Osteoblast (primary cell): ENCODE results near the gene GNLY. TPM values are rescaled to one million over a fixed set of nuclear protein-coding genes. Genes with fewer than 3 reads are reported as not detected.

ENCODE experiments used
- DNase-seq: peaks from one replicate; pipeline ENCODE4 v3.0.0; 2011; ENCODE audit warnings: low spot score, mixed read lengths; ENCODE audit not compliant: insufficient read length; ENCODE audit errors: missing footprints
- H2AFZ ChIP-seq: 2 replicates; pipeline ENCODE4 v1.6.0; 2011; ENCODE audit warnings: mild to moderate bottlenecking, low read length
- H3K27ac ChIP-seq: 2 replicates; pipeline ENCODE4 v1.5.1; 2011; ENCODE audit warnings: mild to moderate bottlenecking, low read depth, low read length, moderate library complexity
- H3K27me3 ChIP-seq: 2 replicates; pipeline ENCODE4 v1.6.0; 2012; ENCODE audit warnings: mild to moderate bottlenecking, control low read depth, inconsistent platforms, low read length, moderate library complexity; ENCODE audit not compliant: insufficient read depth
- H3K36me3 ChIP-seq: 2 replicates; pipeline ENCODE4 v1.5.1; 2011; ENCODE audit warnings: mild to moderate bottlenecking, low read length, control low read depth, moderate library complexity; ENCODE audit not compliant: insufficient read depth
- H3K4me1 ChIP-seq: 2 replicates; pipeline ENCODE4 v1.5.1; 2011; ENCODE audit warnings: mild to moderate bottlenecking, low read length, control low read depth, moderate library complexity; ENCODE audit not compliant: insufficient read depth
- H3K4me2 ChIP-seq: 2 replicates; pipeline ENCODE4 v1.6.0; 2011; ENCODE audit warnings: mild to moderate bottlenecking, low read length; ENCODE audit not compliant: insufficient read depth
- H3K4me3 ChIP-seq: fragments of 200-600 bp; sonication (generic); 3 replicates; pipeline ENCODE4 v1.5.1; 2012; ENCODE audit warnings: mild to moderate bottlenecking, low read length, inconsistent platforms; ENCODE audit not compliant: insufficient read depth
- H3K79me2 ChIP-seq: 2 replicates; pipeline ENCODE4 v1.6.0; 2012; ENCODE audit warnings: mild to moderate bottlenecking, low read length, control low read depth, inconsistent platforms; ENCODE audit not compliant: insufficient read depth
- H3K9me3 ChIP-seq: 2 replicates; pipeline ENCODE4 v1.5.1; 2011; ENCODE audit warnings: low read depth, low read length, control low read depth
- H4K20me1 ChIP-seq: 2 replicates; pipeline ENCODE4 v1.6.0; 2012; ENCODE audit warnings: mild to moderate bottlenecking, low read length, control low read depth; ENCODE audit not compliant: insufficient read depth
- total RNA-seq: library from RNA; depleted of rRNA; stranded (reverse); fragments of >200 nt; gene quantifications from 2 replicates; pipeline ENCODE4 v1.2.3, GENCODE V29; 2012
- TF ChIP-seq, protein P1 (sequence below): IDR thresholded peaks from 2 replicates; pipeline ENCODE4 v1.5.1; 2011; ENCODE audit warnings: mild to moderate bottlenecking, low read depth, low read length, moderate library complexity; ENCODE audit errors: extremely low read depth

Gene GNLY
- total RNA-seq, 1 donor, result not detected

DNA sequence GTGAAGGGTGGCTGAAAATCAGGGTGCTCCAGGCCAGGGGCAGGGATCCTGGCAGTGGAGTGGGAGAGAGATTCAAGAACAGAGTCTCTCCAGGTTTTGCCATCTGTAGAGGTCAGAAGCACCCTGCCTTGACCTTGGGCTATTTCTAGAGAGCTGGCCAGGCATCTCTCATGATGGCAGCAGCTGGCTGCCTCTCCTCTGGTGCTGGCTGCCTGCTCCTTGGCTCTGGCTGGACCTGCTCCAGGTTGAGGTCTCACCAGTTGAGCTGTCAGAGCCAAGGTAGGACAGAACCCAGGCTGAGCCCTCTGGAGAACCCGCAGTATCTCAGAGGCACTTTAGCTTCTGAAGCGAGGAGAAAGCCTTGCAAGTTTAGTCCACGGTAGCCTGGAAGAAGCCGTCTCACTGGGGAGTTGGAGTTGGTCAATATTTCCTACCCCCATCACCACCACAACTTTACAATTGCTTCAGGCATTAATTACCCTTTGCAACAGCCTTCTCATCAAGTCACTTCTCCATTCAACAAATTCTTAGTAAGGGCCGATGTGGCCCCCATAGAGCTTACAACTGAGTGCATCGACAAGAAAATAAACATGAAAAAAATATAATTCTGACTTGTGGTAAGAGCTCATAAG lies 25.6 kb downstream of the GNLY start:
- Histone ChIP-seq H3K27me3 (peaks cover 8% of the 10 kb centered on the region), H3K36me3 (no peaks in the 10 kb centered on the region), H3K27ac (no peak overlapping the region), H3K4me3 (no peak overlapping the region), H3K4me1 (peaks cover 10% of the 10 kb centered on the region), H4K20me1 (no peaks in the 10 kb centered on the region), H3K4me2 (no peak overlapping the region), H2AFZ (no peak overlapping the region), H3K79me2 (no peaks in the 10 kb centered on the region), H3K9me3 (no peaks in the 10 kb centered on the region)
- DNase-seq, result no peak
- TF ChIP-seq, protein P1, sequence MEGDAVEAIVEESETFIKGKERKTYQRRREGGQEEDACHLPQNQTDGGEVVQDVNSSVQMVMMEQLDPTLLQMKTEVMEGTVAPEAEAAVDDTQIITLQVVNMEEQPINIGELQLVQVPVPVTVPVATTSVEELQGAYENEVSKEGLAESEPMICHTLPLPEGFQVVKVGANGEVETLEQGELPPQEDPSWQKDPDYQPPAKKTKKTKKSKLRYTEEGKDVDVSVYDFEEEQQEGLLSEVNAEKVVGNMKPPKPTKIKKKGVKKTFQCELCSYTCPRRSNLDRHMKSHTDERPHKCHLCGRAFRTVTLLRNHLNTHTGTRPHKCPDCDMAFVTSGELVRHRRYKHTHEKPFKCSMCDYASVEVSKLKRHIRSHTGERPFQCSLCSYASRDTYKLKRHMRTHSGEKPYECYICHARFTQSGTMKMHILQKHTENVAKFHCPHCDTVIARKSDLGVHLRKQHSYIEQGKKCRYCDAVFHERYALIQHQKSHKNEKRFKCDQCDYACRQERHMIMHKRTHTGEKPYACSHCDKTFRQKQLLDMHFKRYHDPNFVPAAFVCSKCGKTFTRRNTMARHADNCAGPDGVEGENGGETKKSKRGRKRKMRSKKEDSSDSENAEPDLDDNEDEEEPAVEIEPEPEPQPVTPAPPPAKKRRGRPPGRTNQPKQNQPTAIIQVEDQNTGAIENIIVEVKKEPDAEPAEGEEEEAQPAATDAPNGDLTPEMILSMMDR, result no peak

DNA sequence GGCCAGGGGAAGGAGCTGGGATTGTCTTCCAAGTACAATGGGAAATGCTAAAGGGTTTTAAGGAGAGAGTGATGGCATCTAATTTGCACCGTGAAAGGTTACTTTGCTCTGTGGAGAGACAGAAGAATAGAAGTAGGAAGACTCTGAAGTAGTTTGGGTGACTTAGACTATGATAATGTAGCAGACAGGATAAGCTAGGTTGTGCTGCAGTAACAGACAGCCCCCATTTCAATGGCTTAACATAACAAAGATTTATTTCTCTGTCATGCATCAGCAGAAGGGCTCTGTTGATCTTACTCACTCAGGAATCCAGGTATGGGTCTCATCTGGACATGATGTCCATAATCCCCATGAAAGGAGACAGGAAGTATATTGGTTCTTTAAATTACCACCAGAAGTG lies 26.4 kb downstream of the GNLY start:
- TF ChIP-seq, protein P1, result no peak
- Histone ChIP-seq H3K9me3 (no peaks in the 10 kb centered on the region), H3K79me2 (no peaks in the 10 kb centered on the region), H4K20me1 (no peaks in the 10 kb centered on the region), H2AFZ (no peak overlapping the region), H3K27me3 (peaks cover 5% of the 10 kb centered on the region), H3K36me3 (no peaks in the 10 kb centered on the region), H3K27ac (no peak overlapping the region), H3K4me2 (no peak overlapping the region), H3K4me1 (peaks cover 10% of the 10 kb centered on the region), H3K4me3 (no peak overlapping the region)
- no peak for DNase-seq

DNA sequence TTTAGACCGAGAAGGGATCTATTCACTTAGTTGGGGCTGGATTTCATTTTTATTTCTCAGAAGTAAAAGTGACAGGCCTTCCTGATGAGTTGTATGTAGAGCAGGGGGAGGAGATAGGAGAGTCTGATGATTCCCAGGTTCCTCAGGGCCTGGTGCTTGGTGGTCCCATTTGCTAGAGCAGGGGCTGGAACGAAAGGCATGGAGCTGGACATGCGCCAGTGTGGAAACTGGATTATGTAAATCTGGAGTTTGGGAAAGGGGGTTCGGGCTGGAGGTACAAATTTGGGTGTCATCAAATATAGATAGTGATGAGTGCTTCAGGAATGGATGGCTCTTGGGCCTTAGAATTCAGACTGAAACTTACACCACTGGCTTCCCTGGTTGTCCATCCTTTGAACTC lies 27.5 kb downstream of the GNLY start:
- no peak for DNase-seq
- H3K4me3 ChIP-seq, result no peak overlapping the region
- H3K27ac ChIP-seq, result no peak overlapping the region
- no peaks in the 10 kb centered on the region for H3K36me3 ChIP-seq
- H3K27me3 ChIP-seq, result peaks cover 3% of the 10 kb centered on the region
- no peaks in the 10 kb centered on the region for H3K9me3 ChIP-seq
- peaks cover 10% of the 10 kb centered on the region for H3K4me1 ChIP-seq
- no peak overlapping the region for H3K4me2 ChIP-seq
- no peak overlapping the region for H2AFZ ChIP-seq
- H3K79me2 ChIP-seq, result no peaks in the 10 kb centered on the region
- TF ChIP-seq, protein P1, result no peak
- no peaks in the 10 kb centered on the region for H4K20me1 ChIP-seq

DNA sequence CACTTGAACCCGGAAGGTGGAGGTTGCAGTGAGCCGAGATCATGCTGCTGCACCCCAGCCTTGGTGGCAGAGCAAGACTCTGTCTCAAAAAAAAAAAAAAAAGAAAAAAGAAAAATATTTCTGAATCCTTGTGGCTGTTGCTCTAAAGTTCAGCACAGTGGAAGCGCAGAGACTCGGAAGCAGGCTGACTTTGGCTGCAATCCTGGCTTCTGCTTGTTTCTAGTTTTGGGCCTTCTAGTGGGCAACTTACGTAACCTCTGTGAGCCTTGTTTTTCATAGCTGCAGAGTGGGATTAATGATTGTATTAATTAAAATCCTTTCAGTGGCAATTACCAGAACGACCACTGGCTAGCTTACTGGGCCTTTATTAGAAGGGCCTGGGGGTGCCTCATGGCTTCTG lies 28.4 kb downstream of the GNLY start:
- H3K27ac ChIP-seq, result no peak overlapping the region
- no peaks in the 10 kb centered on the region for H4K20me1 ChIP-seq
- no peaks in the 10 kb centered on the region for H3K36me3 ChIP-seq
- H3K27me3 ChIP-seq, result peaks cover 3% of the 10 kb centered on the region
- H3K4me1 ChIP-seq, result peaks cover 10% of the 10 kb centered on the region
- DNase-seq, result no peak
- H3K4me2 ChIP-seq, result no peak overlapping the region
- no peaks in the 10 kb centered on the region for H3K9me3 ChIP-seq
- TF ChIP-seq, protein P1, result no peak
- H3K4me3 ChIP-seq, result no peak overlapping the region
- no peak overlapping the region for H2AFZ ChIP-seq
- H3K79me2 ChIP-seq, result no peaks in the 10 kb centered on the region
